ENCODE measurements around the gene TMEM14C.

- TF ChIP-seq CTCF (IDR thresholded peaks at IDR 0.05) (peak in 1 of 6 experiments; percentile 6), POLR2A (IDR thresholded peaks at IDR 0.05) (peak; percentile 65 to 74)
These were observed 28.4 kb upstream of the TMEM14C start, which contains the start of the genes C6orf52 and PAK1IP1 for GRCh38 chr6:10694302-10695085.

Data from adrenal gland (tissue), 5 donors.